A172 (cell line): Measurements from ENCODE around the gene KATNB1. TPM values are rescaled to one million over a fixed set of nuclear protein-coding genes. Genes with fewer than 3 reads are reported as not detected.
"Not testable (repeated sequence)": the region's sequence is repeated elsewhere in the genome, so short reads cannot be mapped to it uniquely, and the experiment has no call there.

Experiments used
- DNase-seq: peaks from one replicate; pipeline ENCODE4 v3.0.0-alpha.2; 2015; ENCODE audit warnings: low spot score
- total RNA-seq: library from RNA; depleted of rRNA; stranded (reverse); fragments of >200 nt; shearing (Covaris generic); gene quantifications from 2 replicates; pipeline ENCODE4 v1.2.3, GENCODE V29; 2014

KATNB1 gene
- total RNA-seq, 1 experiment from 2014 or later: 19.9 TPM

DNA sequence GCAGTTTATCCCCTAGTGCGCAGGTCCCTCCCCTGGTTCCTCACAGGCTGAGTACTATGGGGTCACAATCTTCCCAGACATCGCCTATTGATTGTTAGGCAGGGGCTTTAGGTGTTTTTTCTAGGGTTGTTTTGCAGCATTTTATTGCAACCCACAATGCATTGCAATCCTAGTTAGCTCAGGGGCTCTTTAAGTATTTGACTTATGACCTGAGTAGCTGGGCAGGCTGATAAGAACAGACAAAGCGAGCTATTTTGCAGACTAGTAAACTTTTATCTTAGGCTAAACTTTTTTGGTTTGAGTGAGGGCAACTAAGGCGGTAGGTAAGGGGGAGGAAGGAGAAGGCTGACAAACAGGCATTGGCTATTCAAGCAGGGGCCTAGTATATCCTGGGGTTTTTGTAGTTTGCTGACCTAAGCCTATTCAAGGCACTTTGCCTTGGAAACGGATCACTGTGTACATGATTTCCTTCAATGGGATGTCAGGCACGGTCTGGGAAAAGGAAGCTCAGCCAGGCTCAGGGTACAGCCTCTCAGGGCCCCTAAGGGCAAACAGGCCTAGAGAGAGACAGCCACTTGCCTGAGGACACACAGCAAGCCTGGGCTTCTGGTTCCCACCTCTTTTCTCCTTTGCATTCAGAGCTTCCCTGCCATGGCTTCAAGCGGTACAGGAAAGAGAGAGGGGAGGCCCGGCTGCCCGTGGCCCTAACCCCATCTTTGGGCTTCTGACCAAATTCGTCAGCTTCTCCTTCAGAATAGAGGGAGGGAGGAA is 34.6 kb upstream of the KATNB1 start:
- DNase-seq: no peak

DNA sequence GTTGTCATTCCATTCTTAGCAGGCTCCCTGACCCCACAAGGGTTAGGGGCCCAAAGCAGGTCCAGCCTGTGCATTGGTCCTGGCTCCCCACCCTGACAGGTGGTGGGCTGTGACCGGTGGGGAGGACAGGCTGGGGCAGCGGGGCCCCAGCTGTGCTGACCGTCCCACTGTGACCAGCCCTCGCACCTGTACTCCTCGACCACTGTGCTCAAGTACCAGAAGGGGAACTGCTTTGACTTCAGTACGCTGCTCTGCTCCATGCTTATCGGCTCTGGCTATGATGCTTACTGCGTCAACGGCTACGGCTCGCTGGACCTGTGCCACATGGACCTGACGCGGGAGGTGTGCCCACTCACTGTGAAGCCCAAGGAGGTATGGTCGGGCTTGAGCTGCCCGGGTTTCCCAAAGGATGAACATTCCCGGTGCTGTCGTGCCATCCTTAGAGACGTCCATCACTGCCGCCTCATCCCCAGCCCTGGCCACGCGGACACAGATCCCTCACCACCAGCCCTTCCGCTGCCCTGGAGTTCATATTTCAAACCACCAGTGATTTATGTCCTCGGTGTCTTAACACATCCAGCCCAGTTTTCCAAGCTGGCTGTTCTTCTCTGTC is 33.7 kb upstream of the KATNB1 start:
- DNase-seq: no peak

DNA sequence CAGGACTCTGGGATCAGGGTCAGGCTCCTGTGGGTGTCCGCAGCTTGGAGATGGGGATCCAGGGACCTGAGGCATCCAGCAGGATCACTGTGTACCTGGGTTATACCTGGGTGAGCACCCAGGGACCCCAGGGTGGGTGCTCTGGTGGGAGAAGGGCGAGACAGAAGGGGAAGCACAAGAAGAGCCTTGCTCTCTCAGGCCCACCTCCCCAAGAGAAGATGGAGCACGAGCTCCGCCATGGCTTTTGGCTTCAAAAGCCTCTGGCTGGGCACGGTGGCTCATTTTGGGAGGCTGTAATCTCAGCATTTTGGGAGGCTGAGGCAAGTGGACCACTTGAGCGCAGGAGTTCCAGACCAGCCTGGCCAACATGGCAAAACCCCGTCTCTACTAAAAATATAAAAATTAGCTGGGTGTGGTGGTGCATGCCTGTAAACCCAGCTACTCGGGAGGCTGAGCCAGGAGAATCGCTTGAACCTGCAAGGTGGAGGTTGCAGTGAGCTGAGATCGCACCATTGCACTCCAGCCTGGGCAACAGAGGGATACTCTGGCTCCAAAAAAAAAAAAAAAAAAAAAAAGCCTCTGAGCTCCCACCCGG is 32.1 kb upstream of the KATNB1 start:
- no peak for DNase-seq

DNA sequence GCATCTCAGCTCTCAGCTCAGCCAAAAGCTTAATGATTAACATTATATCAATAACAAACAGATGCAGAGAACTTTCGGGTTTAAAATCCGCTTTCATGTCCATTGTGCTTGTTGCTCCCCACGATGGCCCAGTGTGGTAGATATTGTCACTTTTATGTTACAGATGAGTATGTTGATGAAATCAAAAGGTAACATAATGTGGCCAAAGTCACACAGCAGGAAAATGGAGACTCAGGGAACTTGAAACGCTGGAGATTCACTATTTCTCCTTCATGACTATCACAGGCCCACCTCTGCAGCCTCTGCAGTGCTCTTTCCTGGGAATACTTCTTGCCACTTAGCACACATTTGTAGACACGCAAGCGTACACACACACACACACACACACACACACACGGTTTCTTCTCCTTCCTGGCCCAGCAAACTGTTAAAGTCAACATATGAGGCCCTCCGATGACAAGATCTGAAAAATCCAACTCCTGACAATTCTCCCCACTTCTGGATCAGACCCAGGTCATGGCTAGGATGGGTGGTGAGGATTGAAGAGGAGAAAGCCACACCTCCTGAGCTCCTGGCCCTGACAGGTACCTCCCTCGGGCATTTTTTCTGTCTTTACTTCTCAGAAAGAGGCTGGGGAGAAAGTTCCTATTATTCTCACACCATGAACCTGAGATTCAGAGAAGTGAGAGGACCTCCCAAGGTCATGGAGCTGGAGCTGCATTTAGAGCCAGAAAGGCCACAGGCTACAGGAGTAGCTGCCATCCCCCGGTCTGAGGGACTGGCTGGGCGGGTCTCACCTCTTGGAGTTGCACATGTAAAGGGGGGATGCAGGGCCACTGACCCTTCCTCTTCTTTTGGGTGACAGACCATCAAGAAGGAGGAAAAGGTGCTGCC is 31.3 kb upstream of the KATNB1 start:
- no peak for DNase-seq

DNA sequence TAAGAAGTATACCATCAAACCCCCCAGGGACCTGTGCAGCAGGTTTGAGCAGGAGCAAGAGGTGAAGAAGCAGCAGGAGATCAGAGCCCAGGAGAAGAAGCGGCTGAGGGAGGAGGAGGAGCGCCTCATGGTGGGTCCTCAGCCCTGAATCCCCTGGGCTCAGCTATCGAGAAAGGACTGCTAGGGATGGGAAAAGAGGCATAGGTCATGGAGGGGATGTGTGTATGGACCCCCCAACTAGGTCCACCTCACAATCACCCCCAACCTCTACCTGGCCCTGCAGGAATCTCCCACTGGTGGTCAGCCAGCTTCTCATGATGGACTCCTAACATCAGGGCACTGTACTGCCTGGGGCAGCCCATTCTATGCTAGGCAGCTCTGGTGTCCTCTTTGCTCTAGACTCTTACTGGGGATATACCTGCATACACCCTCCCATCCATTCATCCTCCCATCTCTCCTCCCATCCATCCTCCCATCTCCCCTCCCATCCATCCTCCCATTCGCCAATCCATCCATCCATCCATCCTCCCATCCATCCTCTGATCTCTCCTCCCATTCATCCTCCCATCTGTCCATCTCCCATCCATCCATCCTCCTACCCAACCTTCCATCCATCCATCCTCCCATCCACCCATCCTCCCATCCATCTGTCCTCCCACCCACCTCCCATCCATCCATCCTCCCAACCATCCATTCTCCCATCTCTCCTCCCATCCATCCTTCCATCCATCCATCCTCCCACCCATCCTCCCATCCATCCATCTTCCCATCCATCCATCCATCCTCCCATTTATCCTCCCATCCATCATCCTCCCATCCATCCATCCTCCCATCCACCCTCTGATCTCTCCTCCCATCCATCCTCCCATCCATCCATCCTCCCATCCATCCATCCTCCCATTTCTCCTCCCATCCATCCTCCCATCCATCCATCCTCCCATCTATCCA is 30.4 kb upstream of the KATNB1 start:
- DNase-seq: no peak

DNA sequence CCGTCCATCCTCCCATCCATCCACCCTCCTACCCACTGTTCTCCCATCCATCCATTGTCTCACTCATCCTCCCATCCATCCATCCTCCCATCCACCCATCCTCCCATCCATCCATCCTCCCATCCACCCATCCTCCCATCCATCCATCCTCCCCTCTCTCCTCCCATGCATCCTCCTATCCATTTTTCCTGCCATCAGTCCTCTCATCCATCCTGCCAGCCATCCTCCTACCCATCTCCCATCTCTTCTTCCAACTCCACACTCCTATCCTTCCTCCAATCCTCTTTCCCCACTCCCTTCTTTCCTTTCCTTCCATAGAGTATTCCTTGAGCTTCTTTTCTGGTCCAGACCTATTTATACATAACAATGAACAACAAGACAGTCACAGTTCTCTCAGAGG is 28.9 kb upstream of the KATNB1 start:
- no peak for DNase-seq

DNA sequence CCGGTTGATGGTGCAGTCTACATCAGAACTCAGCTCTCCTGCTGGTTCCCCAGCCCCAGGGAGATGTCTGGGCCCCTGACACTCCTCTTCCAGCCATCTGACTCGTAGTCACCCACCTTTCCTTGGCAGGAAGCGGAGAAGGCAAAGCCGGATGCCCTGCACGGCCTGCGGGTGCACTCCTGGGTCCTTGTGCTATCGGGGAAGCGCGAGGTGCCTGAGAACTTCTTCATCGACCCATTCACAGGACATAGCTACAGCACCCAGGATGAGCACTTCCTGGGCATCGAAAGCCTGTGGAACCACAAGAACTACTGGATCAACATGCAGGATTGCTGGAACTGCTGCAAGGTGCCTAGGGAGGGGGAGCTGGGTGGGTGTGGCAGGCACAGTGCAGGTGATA is 28.2 kb upstream of the KATNB1 start:
- no peak for DNase-seq

DNA sequence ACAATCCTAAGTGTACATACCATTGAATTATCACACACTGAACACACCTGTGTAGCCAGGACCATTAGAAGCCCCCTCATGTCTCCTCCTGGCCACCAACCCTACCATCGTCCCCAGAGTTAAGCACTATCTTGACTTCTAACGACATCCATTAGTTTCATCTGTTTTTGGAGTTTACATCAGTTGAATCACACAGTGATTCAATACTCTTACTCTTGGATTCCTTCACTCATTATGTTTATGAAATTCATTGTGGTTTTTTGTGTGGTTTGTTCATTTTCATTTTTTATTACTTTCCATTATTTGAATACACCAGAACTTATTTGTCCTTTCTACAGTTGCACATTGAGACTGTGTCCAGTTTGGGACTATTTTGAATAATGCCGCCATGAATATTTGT is 27.4 kb upstream of the KATNB1 start:
- no peak for DNase-seq

DNA sequence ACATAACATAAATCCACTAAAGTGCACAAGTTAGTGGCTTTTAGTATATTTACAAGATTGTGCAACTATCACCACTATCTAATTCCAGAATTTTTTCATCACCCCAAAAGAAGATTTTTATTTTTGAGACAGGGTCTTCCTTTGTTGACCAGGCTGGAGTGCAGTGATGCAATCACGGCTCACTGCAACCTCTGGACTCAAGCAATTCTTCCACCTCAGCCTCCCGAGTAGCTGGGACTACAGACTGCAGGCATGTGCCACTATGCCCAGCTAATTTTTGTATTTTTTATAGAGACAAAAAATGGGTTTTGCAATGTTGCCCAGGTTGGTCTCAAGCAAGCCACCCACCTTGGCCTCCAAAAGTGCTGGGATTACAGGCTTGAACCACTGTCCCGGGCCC is 25.9 kb upstream of the KATNB1 start:
- DNase-seq: no peak

DNA sequence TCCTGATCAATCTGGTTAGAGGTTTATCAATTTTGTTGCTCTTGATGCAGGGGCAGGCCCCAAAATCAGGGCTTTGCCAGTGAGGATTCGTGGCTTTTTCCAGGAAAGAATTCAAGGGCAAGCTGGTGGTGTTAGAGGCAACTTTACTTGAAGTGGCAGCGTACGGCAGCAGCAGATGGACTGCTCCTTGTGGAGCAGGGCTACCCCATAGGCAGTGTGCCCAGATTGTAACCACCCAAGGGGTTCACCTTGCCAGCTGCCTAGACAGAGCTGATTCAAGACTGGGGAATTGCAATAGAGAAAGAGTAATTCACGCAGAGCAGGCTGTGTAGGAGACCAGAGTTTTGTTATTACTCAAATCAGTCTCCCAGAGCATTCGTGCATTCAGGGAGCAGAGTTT is 24.2 kb upstream of the KATNB1 start:
- DNase-seq: no peak

DNA sequence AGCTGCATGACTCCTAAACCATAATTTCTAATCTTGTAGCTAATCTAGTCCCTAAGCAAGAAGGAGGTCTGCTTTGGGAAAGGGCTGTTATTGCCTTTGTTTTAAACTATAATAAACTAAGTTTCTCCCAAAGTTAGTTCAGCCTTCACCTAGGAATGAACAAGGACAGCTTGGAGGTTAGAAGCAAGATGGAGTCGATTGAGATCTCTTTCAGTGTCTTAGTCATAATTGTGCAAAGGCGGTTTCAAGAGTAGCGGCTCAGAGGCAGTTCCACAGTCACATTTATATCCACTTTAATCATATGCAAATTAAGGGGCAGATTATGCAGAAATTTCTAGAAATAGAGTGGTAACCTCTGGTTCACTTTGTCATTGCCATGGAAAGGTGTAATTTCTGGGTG is 23.6 kb upstream of the KATNB1 start:
- DNase-seq: no peak

DNA sequence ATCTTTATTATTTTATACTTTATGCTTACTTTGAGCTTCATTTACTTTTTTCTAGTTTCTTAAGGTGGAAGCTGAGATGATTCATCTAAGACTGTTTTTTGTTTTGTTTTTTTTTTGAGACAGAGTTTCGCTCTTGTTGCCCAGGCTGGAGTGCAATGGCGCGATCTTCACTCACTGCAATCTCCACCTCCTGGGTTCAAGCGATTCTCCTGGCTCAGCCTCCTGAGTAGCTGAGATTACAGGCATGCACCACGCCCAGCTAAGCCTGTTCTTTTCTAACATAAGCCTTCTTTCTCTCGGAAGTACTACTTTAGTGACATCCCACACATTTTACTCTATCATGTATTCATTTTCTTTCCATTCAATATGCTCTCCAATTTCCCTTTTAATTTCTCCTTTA is 23.0 kb upstream of the KATNB1 start:
- DNase-seq: not testable (repeated sequence)

DNA sequence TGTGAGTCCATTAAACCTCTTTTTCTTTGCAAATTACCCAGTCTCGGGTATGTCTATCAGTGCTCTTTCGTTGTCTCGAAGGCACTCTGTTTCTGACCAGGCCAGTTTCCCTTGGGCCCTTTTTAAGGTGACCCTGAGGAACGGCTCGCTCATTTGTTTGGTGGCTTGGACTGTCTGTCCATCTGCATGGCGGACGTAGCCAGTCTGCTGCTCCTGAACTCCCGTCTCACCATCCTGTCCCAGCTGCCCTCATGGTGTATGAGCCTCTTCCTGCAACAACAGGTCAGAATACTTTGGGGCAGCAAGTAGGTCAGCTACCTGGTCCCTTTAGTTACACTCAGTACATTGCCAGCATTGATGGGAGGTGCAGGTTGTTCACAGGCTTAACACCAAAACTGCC is 22.0 kb upstream of the KATNB1 start:
- DNase-seq: no peak

DNA sequence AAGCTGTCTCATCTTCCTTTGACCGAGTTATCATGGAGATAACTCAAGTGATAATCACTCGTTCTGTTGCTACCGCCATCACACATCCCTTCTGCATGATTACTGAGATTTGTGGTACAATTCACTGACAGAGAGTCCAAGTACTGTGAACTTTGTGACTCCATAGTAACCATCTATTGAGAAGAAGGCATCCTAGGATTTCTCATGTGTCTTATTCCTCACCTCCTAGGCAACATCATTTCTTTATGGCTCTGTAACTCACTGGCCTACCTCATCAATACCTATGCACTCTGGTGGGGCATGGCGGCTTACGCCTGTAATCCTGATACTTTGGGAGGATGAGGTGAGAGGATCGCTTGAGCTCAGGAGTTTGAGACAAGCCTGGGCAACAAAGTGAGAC is 21.5 kb upstream of the KATNB1 start:
- DNase-seq: no peak

DNA sequence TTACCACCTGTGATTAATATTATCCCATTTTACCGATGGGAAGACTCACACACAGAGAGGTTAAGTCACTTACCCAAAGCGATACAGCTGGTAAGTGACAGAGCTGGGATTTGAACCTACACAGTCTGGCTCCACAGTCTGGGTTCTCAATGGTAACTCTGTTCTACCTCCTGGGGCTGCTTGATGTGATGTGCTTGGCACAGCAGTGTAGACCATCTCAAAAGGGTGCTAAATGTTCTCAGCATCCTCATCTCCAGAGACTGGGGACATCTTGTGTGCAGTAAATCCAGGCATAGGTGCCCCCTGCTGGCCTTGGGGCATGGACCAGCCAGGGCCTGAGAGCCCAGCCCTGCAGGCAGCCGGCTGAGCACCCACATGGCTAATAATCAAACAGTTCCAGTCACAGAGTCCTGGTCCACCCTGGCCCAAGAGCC is 15.4 kb upstream of the KATNB1 start:
- peak; percentile 35 for DNase-seq

DNA sequence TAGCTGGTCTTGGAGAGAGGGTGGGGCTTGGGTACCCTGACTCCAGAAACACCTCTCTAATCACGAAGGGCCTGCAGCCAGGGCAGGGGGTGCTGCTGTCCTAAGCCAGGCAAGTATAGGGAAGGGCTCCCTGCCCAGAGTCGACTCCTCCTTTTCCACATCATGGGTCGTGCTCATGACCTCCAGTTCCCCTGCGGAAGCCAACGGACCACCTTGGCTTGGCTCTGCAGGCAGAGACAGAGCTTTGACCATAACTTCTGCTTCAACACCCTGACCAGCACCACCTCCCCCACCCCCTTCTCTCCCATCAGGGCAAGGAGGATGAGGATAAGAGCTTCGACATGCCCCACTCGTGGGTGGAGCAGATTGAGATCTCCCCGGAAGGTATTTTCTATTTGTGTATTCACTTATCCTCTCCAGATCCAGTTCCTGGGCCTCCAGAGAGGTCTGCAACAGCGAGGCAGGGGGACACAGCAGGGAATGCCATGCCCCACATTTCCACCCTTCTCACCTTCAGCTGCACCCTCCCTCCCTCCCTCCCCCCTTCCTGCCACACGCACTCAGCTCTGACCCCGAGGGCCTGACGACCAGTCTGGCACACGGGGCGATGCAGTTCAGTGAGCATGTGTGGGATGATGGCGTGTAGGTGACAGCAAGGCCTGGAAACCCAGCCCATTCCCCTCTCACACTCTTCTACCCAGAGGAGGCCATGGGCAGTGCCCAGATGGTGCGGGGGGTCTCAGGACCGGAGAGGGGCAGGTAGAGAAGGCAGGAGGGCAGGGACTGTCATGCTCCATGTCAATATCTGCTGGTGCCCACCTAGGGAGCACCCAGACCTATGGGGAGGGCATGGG is 14.0 kb upstream of the KATNB1 start:
- DNase-seq: no peak

DNA sequence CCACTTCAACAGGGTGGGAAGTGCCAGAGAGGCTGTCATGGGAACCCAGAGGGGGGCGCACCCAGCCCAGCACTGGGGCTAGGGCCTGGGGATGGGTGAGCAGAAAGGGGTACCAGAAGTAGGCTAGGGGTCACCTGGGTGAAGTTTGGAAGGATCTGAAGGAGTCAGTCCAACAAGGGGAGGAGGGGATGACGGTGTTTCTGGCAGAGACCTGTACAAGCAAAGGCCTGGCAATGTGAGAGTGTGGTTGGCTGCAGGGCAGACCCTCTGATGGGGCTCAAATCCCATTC is 13.4 kb upstream of the KATNB1 start:
- DNase-seq: no peak

DNA sequence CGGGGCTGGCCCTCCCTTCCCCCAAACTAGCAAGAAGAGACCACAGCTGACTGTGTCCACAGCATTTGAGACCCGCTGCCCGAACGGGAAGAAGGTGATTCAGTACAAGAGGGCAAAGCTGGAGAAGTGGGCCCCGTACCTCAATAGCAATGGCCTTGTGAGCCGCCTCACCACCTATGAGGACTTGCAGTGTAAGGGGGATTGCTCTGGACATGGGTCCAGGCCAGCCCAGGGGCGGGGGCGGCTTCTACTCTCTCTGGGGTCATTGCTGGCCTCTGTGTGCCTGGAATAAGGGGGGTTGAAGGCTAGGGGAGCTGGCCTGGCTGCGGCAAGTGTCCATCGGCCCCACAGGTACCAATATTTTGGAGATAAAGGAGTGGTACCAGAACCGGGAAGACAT is 12.9 kb upstream of the KATNB1 start:
- no peak for DNase-seq

DNA sequence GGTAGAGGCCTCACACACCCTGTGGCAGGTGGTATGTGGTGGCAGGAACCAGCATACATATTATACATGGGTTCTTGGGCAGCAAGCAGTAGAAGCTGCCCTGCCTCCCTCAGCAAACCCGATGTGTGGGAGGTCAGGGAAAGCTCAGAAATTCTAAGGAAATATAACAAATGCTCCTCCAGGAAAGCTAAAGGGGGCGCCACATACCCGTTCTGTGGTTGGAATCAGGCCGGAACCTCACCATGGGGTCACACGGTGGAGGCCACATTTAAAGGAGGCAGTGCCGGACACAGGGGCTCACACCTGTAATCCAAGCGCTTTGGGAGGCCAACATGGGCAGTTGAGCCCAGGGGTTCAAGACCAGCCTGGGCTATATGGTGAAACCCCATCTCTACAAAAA is 12.4 kb upstream of the KATNB1 start:
- peak; percentile 13 for DNase-seq

DNA sequence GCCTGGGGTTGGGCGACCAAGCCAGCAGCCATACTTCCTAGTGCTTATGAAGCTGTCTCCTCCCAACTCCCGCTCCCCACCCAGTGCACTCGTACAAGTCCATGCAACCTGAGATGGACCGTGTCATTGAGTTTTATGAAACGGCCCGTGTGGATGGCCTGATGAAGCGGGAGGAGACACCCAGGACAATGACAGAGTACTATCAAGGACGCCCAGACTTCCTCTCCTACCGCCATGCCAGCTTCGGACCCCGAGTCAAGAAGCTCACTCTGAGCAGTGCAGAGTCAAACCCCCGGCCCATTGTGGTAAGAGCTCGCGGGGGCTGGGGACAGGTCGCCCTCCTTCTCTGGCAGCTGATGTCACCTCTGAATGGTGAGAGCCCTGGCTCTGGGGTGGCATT is 11.0 kb upstream of the KATNB1 start:
- DNase-seq: no peak
